IPS-15b (cell line): ENCODE results near the gene CIT.
A peak's percentile ranks its signal among the peaks of the same experiment; 100 is the strongest.

Source experiments
- H3K27me3 ChIP-seq: one replicate; pipeline ENCODE4 v1.6.1; 2013; ENCODE audit warnings: low read length; ENCODE audit not compliant: control insufficient read depth, insufficient read depth
- H3K36me3 ChIP-seq: one replicate; pipeline ENCODE4 v1.6.1; 2013; ENCODE audit warnings: low read length; ENCODE audit not compliant: control insufficient read depth, insufficient read depth
- H3K4me1 ChIP-seq: one replicate; pipeline ENCODE4 v1.6.1; 2013; ENCODE audit warnings: mild to moderate bottlenecking, low read length; ENCODE audit not compliant: control insufficient read depth, insufficient read depth
- H3K4me3 ChIP-seq: one replicate; pipeline ENCODE4 v1.5.1; 2013; ENCODE audit warnings: low read depth, low read length
- H3K9ac ChIP-seq: one replicate; pipeline ENCODE4 v1.6.1; 2013; ENCODE audit warnings: low read depth, mild to moderate bottlenecking, low read length
- H3K9me3 ChIP-seq: one replicate; pipeline ENCODE4 v1.6.1; 2013; ENCODE audit warnings: mild to moderate bottlenecking, low read length; ENCODE audit not compliant: control insufficient read depth, insufficient read depth

The CIT gene

DNA sequence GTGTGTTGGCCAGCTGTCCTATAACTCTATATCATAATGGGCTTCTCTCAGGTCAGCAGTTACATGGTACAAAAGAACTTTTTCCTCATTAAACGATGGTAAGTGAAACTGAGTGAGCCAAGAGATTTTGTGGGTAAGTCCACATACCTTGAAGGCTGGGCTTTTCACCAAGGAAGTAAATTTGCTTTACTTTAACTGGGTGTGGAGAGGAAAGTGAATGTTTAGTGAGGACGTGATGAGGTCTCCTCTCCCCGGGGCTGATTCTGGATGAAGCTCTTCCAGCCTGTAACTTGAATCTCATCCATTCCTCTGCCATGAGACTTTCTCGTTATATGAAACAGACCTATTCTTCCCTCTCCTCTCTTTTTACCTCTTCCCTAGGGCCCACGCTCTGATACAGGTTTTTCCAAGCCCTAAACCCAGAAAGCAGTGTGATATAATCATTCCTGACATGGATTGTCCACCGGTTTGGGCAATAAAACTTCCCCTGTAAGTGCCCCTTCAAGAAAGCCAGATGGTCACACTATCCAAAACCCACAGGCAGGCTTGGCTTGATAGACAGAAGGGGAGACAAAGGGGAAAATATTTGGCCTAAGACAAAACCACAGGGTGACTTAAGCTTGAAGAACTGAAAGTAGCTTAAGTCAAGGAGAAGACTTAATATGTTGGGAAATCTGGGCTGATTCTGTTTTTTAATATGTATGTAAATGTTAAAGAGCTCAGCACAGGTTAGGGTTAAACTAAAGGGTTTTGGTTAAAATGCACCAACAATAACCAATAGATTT is 50.3 kb downstream of the CIT start:
- no peak overlapping the region for H3K9ac ChIP-seq
- H3K27me3 ChIP-seq: no peaks in the 10 kb centered on the region
- H3K4me3 ChIP-seq: no peak overlapping the region
- peaks cover 5% of the 10 kb centered on the region for H3K36me3 ChIP-seq
- no peaks in the 10 kb centered on the region for H3K9me3 ChIP-seq
- no peaks in the 10 kb centered on the region for H3K4me1 ChIP-seq

GRCh38 chr12:119825262-119825661 is 51.9 kb downstream of the CIT start:
- no peaks in the 10 kb centered on the region for H3K9me3 ChIP-seq
- H3K4me1 ChIP-seq: no peaks in the 10 kb centered on the region
- peaks cover 5% of the 10 kb centered on the region for H3K36me3 ChIP-seq
- H3K9ac ChIP-seq: no peak overlapping the region
- no peaks in the 10 kb centered on the region for H3K27me3 ChIP-seq
- no peak overlapping the region for H3K4me3 ChIP-seq

GRCh38 chr12:119822046-119822445 is 55.1 kb downstream of the CIT start:
- Histone ChIP-seq H3K4me1 (no peaks in the 10 kb centered on the region), H3K9ac (no peak overlapping the region), H3K36me3 (peaks cover 5% of the 10 kb centered on the region), H3K27me3 (no peaks in the 10 kb centered on the region), H3K9me3 (no peaks in the 10 kb centered on the region), H3K4me3 (no peak overlapping the region)

DNA sequence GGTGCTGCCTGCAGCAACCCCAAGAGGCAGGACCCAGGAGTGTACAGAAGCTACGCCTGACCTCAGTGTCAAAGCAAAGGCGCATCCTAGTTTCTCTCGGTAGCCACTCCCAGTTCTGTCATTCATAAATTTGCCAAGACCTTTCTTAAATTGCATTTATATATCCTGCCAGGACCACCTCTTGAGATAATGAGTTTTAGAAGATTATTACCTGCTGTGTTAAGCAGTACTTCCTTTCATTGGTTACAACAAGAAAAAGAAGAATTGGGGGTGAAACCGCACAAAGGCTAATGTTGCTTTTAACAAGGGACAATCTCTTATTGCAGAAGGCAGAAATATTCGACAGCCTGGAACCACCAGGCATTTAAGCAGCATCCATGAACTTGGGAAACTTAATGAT is 57.8 kb downstream of the CIT start:
- H3K9me3 ChIP-seq: no peaks in the 10 kb centered on the region
- H3K27me3 ChIP-seq: no peaks in the 10 kb centered on the region
- no peaks in the 10 kb centered on the region for H3K36me3 ChIP-seq
- H3K4me1 ChIP-seq: no peaks in the 10 kb centered on the region
- no peak overlapping the region for H3K4me3 ChIP-seq
- no peak overlapping the region for H3K9ac ChIP-seq

DNA sequence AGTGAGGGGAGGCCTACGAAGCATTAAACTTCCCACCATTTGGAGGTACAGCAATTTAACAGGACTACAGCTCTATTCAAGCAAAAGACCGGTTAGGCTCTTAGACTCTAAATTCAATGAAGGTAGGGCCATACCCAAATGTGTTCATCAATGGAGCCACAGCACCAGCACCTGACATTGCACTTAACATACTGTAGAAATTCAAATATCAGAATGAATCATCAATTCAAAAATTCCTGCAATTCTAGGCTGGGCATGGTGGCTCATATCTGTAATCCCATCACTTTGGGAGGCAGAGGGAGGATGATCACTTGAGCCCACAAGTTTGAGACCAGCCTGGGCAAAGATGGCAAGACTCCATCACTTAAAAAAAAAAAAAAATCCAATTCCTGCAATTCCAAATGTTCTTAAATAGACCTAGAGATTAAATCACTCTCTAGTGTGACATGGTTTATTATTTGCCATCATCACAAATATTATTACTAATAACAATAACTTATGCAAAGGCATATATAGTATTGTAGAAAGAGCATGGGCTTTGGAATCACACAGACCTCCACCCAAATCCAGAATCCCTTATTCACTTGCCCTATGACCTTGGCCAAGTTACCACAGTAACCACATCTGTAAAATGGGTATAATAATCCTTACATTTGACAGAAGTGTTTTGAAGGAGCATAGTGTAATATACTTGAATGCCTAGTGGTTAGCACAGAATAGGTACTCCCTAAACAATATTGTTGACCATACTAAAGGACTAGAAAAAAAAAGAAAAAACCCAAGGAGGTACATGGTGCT is 59.4 kb downstream of the CIT start:
- H3K9ac ChIP-seq: no peak overlapping the region
- H3K36me3 ChIP-seq: no peaks in the 10 kb centered on the region
- no peaks in the 10 kb centered on the region for H3K4me1 ChIP-seq
- H3K9me3 ChIP-seq: no peaks in the 10 kb centered on the region
- H3K27me3 ChIP-seq: no peaks in the 10 kb centered on the region
- H3K4me3 ChIP-seq: no peak overlapping the region

DNA sequence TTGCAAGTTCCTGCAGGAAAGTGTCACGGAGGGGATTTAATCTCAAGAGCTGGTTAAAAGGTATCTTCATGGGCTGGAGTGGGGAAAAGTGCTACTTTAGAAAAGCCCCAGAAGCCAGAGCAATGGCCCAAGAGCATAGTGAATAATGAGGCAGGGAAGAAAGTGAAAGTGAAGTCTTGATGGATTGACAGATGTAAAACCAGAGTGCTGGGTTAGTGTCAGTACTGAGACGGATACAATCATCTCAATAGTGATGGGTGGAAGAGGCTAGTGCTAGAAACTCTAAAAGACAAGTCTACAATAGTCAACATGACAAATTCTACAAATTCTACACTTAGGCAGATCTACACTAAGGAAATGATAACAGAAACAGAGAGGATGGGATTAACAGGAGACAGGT is 68.1 kb downstream of the CIT start:
- no peaks in the 10 kb centered on the region for H3K9me3 ChIP-seq
- H3K36me3 ChIP-seq: no peaks in the 10 kb centered on the region
- no peak overlapping the region for H3K9ac ChIP-seq
- H3K4me1 ChIP-seq: peaks cover 3% of the 10 kb centered on the region
- no peak overlapping the region for H3K4me3 ChIP-seq
- H3K27me3 ChIP-seq: no peaks in the 10 kb centered on the region

DNA sequence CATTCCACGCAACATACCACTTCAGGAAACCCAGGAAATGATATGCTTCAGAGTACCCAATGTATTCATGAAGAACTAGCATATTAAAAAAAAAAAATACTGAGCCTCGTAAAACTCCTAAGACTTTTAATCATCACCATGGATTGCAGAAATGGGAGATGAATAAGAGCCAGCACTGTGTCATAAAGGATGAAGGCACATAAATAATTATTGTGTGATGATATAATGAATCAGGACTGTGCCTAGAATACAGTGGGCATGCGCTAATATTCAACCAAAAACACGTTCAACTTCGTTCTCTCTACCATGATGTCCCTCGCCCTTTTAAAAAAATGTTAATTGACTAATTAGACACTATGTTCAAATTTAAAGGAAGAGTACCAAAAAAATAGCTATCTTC is 68.7 kb downstream of the CIT start:
- Histone ChIP-seq H3K36me3 (no peaks in the 10 kb centered on the region), H3K4me1 (peaks cover 7% of the 10 kb centered on the region), H3K4me3 (no peak overlapping the region), H3K9ac (no peak overlapping the region), H3K27me3 (no peaks in the 10 kb centered on the region), H3K9me3 (no peaks in the 10 kb centered on the region)

DNA sequence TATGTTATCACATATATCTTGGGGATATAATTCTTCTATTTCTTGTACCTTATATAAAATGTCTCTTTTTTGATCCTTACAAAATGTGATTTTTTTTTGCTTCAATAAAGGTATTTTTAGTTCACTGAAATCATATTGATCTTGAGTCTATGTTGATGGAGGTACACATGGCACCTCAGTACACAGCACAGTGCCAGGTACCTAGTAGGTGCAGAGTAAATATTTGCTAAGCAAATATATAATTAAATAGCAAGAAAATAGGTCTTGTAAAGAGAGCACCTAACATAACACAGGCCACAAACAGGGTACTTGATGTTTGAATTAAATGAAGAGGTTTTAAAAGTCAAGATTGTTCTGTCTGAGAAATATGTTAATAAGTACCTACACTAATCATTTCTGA is 69.7 kb downstream of the CIT start:
- no peaks in the 10 kb centered on the region for H3K27me3 ChIP-seq
- H3K4me1 ChIP-seq: peaks cover 7% of the 10 kb centered on the region
- H3K9ac ChIP-seq: no peak overlapping the region
- no peaks in the 10 kb centered on the region for H3K9me3 ChIP-seq
- no peak overlapping the region for H3K4me3 ChIP-seq
- H3K36me3 ChIP-seq: no peaks in the 10 kb centered on the region

- peak overlapping the region; percentile 57 for H3K4me3 ChIP-seq
- H3K4me1 ChIP-seq: peaks cover 7% of the 10 kb centered on the region
- no peaks in the 10 kb centered on the region for H3K27me3 ChIP-seq
- H3K36me3 ChIP-seq: no peaks in the 10 kb centered on the region
- no peaks in the 10 kb centered on the region for H3K9me3 ChIP-seq
- H3K9ac ChIP-seq: no peak overlapping the region
Measured at GRCh38 chr12:119804011-119804641, 73.0 kb downstream of the CIT start.

DNA sequence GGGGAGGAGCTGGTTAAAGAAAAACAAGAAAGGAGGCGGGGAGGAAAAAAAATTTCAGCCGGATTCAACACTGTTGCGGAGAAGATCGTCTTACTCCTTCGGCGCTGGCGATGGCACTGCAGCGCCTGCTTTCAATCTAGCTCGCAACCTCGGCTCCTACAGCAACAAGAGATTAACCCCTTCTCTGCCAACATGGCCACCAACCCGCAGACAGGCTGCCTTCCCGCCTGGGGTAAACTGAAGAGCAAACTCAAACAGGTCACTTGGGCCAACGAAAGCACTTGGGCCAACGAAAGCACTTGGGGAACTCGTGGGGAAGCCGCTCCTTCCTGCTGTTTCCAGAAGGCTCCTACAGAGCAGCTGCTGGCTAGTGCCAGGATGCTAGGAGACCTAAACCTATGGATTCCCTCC is 73.7 kb downstream of the CIT start:
- peaks cover 7% of the 10 kb centered on the region for H3K4me1 ChIP-seq
- no peaks in the 10 kb centered on the region for H3K36me3 ChIP-seq
- H3K9me3 ChIP-seq: no peaks in the 10 kb centered on the region
- peak overlapping the region; percentile 57 for H3K4me3 ChIP-seq
- no peaks in the 10 kb centered on the region for H3K27me3 ChIP-seq
- H3K9ac ChIP-seq: no peak overlapping the region

DNA sequence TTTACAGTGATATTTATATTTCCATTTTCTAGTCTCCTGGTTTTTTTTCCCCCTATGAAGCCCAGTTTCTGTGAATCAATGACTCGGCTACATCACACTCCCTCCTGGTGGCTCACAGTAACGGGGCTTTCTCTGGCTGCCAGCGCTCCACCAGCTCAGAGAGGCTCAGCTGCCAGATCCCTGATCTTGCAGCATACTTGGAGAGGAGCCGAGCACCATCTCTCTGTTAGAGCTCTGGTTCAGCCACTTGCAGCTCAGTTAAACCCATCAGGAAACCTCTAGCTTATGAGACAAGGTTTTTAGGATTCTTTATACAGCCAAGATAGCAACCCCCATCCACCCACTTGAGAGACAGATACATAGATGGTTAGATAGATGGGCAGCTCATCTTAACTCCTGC is 74.6 kb downstream of the CIT start:
- no peak overlapping the region for H3K9ac ChIP-seq
- no peak overlapping the region for H3K4me3 ChIP-seq
- no peaks in the 10 kb centered on the region for H3K9me3 ChIP-seq
- peaks cover 7% of the 10 kb centered on the region for H3K4me1 ChIP-seq
- H3K27me3 ChIP-seq: no peaks in the 10 kb centered on the region
- no peaks in the 10 kb centered on the region for H3K36me3 ChIP-seq

DNA sequence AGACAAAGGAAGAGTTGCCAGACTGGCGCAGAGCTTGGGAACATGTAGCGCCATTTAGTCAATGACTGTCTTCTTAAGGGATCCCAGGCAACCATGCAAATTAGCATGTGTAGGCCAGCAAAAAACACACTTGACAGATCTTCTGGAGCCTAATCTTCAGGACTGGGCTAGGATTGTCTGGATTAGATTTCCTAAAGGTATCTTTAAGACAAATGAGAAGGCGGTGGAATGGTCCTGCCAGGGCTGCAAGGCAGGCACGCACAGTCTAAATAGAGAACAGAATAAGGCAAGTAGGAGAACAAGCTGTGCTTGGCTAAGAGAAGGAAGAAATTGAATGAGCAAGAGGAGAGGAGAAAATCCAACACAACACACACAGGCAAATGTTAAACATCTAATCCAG is 80.0 kb downstream of the CIT start:
- Histone ChIP-seq H3K4me3 (no peak overlapping the region), H3K27me3 (no peaks in the 10 kb centered on the region), H3K9me3 (no peaks in the 10 kb centered on the region), H3K9ac (no peak overlapping the region), H3K36me3 (peaks cover 2% of the 10 kb centered on the region), H3K4me1 (no peaks in the 10 kb centered on the region)
